HUES48 (cell line): ENCODE results near the gene CANT1.

Experiments used
- H3K27ac ChIP-seq: one replicate; pipeline ENCODE4 v1.7.0; 2013; ENCODE audit warnings: low read depth, low read length, inconsistent platforms
- H3K27me3 ChIP-seq: 2 replicates; pipeline ENCODE4 v1.6.1; 2013; ENCODE audit warnings: mild to moderate bottlenecking, low read length; ENCODE audit not compliant: control insufficient read depth, insufficient read depth
- H3K36me3 ChIP-seq: 2 replicates; pipeline ENCODE4 v1.6.1; 2013; ENCODE audit warnings: low read length; ENCODE audit not compliant: control insufficient read depth, insufficient read depth
- H3K4me1 ChIP-seq: 2 replicates; pipeline ENCODE4 v1.6.1; 2013; ENCODE audit warnings: mild to moderate bottlenecking, low read length; ENCODE audit not compliant: control insufficient read depth, insufficient read depth
- H3K4me3 ChIP-seq: 2 replicates; pipeline ENCODE4 v1.5.1; 2013; ENCODE audit warnings: mild to moderate bottlenecking, low read depth, low read length
- H3K9ac ChIP-seq: 2 replicates; pipeline ENCODE4 v1.6.1; 2013; ENCODE audit warnings: mild to moderate bottlenecking, low read depth, low read length, moderate library complexity
- H3K9me3 ChIP-seq: 2 replicates; pipeline ENCODE4 v1.6.1; 2013; ENCODE audit warnings: low read length; ENCODE audit not compliant: control insufficient read depth, insufficient read depth

CANT1 gene

DNA sequence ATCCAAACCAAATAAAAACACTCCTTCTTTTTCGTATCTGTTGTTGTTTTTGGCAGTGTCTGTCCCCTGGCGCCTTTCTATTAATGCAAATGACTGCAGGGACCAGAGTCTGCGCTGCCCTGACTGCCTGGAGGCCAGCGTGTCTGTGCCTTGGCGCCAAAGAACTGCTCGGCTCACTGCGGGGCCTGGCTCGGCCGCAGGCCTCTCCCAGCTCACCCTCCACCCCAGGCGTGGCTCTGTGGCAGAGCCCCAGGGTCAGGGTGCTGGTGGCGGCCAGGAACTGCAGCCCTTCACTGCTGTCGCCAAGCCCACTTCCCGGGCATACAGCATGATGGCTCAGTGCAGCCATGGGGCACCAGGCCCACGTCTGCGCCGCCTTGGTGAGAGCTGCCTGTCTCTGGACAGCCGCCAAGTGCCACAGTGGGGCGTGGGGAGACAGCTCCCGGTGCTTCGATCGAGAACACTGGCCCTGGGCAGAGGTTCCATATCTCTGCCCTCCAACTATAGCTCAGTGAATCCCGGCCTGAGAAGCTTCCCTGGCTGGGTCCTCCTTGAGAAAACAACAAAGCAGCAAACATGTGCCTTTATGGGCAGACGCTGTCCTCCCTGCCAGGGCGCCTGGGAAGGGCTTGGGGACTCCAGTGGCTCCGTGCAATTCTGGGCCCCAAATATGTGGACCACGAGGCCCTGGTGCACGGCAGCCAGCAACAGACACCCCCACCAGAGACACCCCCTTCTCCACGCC is 11.1 kb downstream of the CANT1 start:
- H3K4me1 ChIP-seq = no peaks in the 10 kb centered on the region
- H3K9me3 ChIP-seq = no peaks in the 10 kb centered on the region
- peaks cover 30% of the 10 kb centered on the region for H3K27me3 ChIP-seq
- no peak overlapping the region for H3K9ac ChIP-seq
- H3K36me3 ChIP-seq = peaks cover 29% of the 10 kb centered on the region
- no peak overlapping the region for H3K27ac ChIP-seq
- H3K4me3 ChIP-seq = no peak overlapping the region

DNA sequence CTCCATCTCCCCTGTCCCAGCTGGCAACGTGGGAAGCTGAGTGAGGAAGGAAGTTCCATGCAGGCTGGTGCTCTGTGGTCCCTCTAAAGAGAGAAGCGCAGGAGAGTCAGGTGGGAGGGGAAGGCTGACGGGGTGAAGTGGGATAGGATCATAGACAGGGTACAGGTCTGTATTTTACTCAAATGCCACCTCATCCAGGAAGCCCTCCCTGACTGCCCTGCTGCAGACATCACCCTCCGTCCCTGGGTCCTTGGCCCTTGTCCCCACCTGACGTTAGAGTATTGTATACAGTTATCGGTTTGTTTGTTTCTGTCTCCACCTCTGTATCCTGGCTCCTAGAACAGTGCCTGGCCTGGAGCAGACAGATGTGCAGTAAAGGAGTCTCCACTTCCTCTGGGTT is 11.7 kb downstream of the CANT1 start:
- no peak overlapping the region for H3K27ac ChIP-seq
- H3K4me1 ChIP-seq = no peaks in the 10 kb centered on the region
- H3K36me3 ChIP-seq = peaks cover 31% of the 10 kb centered on the region

GRCh38 chr17:78997231-78997741 is 12.3 kb downstream of the CANT1 start:
- Histone ChIP-seq H3K4me1 (no peaks in the 10 kb centered on the region), H3K9me3 (no peaks in the 10 kb centered on the region), H3K27ac (no peak overlapping the region), H3K27me3 (peaks cover 18% of the 10 kb centered on the region), H3K36me3 (peaks cover 31% of the 10 kb centered on the region), H3K4me3 (no peak overlapping the region), H3K9ac (no peak overlapping the region)

More for the DNA sequence above, 11.7 kb downstream of the CANT1 start:
- no peaks in the 10 kb centered on the region for H3K9me3 ChIP-seq
- no peak overlapping the region for H3K4me3 ChIP-seq
- H3K27me3 ChIP-seq = peaks cover 24% of the 10 kb centered on the region
- no peak overlapping the region for H3K9ac ChIP-seq

- no peak overlapping the region for H3K9ac ChIP-seq
- no peaks in the 10 kb centered on the region for H3K9me3 ChIP-seq
- H3K36me3 ChIP-seq = peaks cover 33% of the 10 kb centered on the region
- H3K27ac ChIP-seq = no peak overlapping the region
- no peak overlapping the region for H3K4me3 ChIP-seq
- no peaks in the 10 kb centered on the region for H3K4me1 ChIP-seq
- H3K27me3 ChIP-seq = peaks cover 13% of the 10 kb centered on the region; the same call in 1 of the 2 replicates
Observed at GRCh38 chr17:78996781-78997201, 12.8 kb downstream of the CANT1 start.

- Histone ChIP-seq H3K9me3 (no peaks in the 10 kb centered on the region), H3K36me3 (peaks cover 40% of the 10 kb centered on the region), H3K9ac (no peak overlapping the region), H3K27me3 (peaks cover 5% of the 10 kb centered on the region; the same call in 1 of the 2 replicates), H3K27ac (no peak overlapping the region), H3K4me1 (no peaks in the 10 kb centered on the region), H3K4me3 (no peak overlapping the region)
Observed at GRCh38 chr17:78995761-78996451, 13.7 kb downstream of the CANT1 start.

DNA sequence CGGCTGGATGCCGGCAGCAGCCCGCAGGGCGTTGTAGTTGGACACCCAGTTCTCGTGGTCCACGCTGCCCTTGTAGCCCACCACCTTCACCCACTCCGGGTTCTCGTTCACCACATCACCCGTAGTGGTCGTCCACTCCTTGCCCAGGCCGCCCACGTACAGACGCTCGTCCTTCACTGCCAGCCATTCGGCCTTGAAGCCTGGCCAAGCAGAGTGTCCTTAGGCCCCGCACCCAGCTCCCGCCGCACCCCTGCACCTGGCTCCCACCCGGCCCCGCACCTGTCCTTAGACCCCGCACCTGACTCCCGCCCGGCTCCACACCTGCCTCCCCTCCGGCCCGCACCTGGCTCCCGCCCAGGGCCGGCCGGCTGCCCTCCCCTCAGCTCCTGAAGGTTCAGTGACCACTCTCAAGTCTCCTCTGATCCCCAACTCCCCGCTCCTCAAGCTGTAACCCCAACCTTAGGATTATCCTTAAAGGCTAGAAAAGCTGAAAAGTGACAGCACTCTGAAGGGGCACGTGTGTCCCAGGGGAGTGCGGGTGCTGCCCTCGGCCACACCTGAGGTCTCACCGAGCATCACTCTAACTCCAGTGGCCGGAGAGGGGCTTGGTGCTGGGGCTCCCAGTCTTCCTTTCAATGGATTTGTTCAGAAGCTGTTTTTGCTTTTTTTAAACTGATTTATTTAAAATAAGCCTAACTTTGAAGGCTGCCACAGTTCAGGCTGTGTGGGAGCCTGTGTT is 14.4 kb downstream of the CANT1 start:
- no peak overlapping the region for H3K9ac ChIP-seq
- H3K27me3 ChIP-seq = no peaks in the 10 kb centered on the region; the same call in 1 of the 2 replicates
- no peaks in the 10 kb centered on the region for H3K4me1 ChIP-seq
- H3K4me3 ChIP-seq = no peak overlapping the region
- H3K27ac ChIP-seq = no peak overlapping the region
- peaks cover 43% of the 10 kb centered on the region for H3K36me3 ChIP-seq
- no peaks in the 10 kb centered on the region for H3K9me3 ChIP-seq

DNA sequence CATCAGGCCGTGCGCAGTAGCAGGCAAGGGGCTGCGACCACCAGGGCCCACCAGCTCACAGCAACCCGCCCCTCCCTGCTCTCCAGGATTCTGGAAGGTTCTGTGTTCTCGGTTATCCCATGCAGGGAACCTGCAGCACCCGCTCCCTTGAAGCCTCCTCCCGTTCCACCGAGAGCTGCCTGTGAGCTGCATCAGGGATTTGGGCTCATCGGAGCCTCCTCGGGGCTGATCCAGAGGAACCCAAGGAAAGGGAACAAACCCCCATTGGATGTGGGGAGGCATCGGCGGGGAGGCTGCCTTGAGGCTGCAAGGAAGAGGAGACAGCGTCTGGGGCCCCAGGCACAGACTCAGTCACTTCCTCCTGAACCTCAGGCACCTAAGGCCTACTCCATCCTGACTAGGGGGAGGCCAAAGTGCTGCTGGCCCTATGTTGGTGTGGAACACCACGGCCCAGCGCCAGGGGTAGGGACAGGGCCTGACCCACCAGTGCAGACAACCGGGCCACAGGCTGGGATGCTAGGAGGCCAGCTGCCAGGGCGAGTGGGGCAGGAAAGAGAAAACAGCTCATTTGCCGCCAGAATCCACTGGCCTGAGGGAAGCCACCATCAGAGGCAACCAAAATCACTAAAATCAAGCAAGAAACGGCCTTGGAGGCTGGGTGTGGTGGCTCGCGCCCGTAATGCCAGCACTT is 15.4 kb downstream of the CANT1 start:
- Histone ChIP-seq H3K4me3 (no peak overlapping the region), H3K27ac (no peak overlapping the region), H3K4me1 (no peaks in the 10 kb centered on the region), H3K9ac (no peak overlapping the region), H3K36me3 (peaks cover 44% of the 10 kb centered on the region), H3K27me3 (no peaks in the 10 kb centered on the region), H3K9me3 (no peaks in the 10 kb centered on the region)

DNA sequence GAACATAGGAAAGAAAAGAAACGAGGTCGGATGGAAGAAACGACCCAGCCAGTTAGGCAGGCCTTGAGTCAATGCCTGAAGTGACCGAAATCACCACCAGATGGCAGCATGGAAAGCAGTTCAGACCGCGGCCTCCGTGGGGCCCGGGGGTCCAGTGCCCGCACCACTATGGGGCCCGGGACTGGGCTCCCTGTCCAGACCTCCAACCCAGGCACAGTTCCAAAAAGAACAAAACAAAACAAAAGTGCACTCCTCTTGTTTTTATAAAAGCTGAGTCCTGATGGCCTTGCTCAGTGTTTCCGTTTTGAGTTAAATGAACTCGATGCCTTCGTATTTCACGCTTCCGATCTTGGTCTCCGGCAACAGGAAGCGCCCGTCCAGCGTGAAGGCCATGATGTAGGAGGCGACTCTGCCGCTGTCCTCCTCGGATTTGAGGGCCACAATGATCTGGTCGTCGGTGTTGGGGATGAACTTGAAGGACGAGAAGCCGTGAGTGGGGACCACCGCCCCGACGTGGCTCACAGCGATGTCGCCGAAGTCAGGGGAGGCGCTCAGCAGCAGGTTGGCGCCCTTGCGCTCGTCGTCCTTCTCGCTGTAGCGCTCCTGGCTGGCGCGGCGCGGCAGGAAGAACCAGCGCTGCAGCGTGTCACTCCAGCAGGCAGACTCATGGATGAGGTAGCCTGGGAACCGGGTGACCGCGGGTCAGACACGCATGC is 16.2 kb downstream of the CANT1 start:
- Histone ChIP-seq H3K9ac (no peak overlapping the region), H3K27ac (no peak overlapping the region), H3K9me3 (no peaks in the 10 kb centered on the region), H3K27me3 (no peaks in the 10 kb centered on the region), H3K4me3 (no peak overlapping the region), H3K4me1 (no peaks in the 10 kb centered on the region), H3K36me3 (peaks cover 41% of the 10 kb centered on the region)

- Histone ChIP-seq H3K27me3 (no peaks in the 10 kb centered on the region), H3K36me3 (peaks cover 40% of the 10 kb centered on the region), H3K9ac (no peak overlapping the region), H3K9me3 (no peaks in the 10 kb centered on the region), H3K4me1 (no peaks in the 10 kb centered on the region), H3K27ac (no peak overlapping the region), H3K4me3 (no peak overlapping the region)
Observed at GRCh38 chr17:78992542-78993212, 16.9 kb downstream of the CANT1 start.
